H9 (cell line): ENCODE measurements around the gene LAMTOR4. TPM values are rescaled to one million over a fixed set of nuclear protein-coding genes. Genes with fewer than 3 reads are reported as not detected.

ENCODE experiments used
- DNase-seq: peaks from one replicate; pipeline ENCODE4 v3.0.0-alpha.2; 2017
- H2AFZ ChIP-seq: one replicate; pipeline ENCODE4 v1.6.1; 2013; ENCODE audit warnings: mild to moderate bottlenecking, low read length, control low read depth, moderate library complexity
- H2AK5ac ChIP-seq: 2 replicates; pipeline ENCODE4 v1.6.1; 2013; ENCODE audit warnings: low read length, control low read depth, mixed read lengths; ENCODE audit not compliant: insufficient read length
- H2BK120ac ChIP-seq: one replicate; pipeline ENCODE4 v1.6.1; 2013; ENCODE audit warnings: low read depth, mild to moderate bottlenecking, low read length, control low read depth, inconsistent platforms; ENCODE audit not compliant: poor library complexity, severe bottlenecking
- H2BK12ac ChIP-seq: 2 replicates; pipeline ENCODE4 v1.6.1; 2013; ENCODE audit warnings: low read length, control low read depth, mixed read lengths, low read depth; ENCODE audit not compliant: insufficient read length
- H2BK15ac ChIP-seq: 2 replicates; pipeline ENCODE4 v1.6.1; 2013; ENCODE audit warnings: low read depth, low read length, control low read depth
- H2BK20ac ChIP-seq: one replicate; pipeline ENCODE4 v1.6.1; 2013; ENCODE audit warnings: low read depth, mild to moderate bottlenecking, low read length, control low read depth, inconsistent platforms; ENCODE audit not compliant: poor library complexity, severe bottlenecking
- H2BK5ac ChIP-seq: 2 replicates; pipeline ENCODE4 v1.6.1; 2013; ENCODE audit warnings: low read length, control low read depth, mixed read lengths; ENCODE audit not compliant: insufficient read length
- H3K14ac ChIP-seq: 2 replicates; pipeline ENCODE4 v1.6.1; 2013; ENCODE audit warnings: low read length, control low read depth; ENCODE audit not compliant: insufficient read depth
- H3K18ac ChIP-seq: 2 replicates; pipeline ENCODE4 v1.6.1; 2013; ENCODE audit warnings: low read depth, mild to moderate bottlenecking, mixed read lengths, low read length, control low read depth; ENCODE audit not compliant: insufficient read length
- H3K23ac ChIP-seq: 2 replicates; pipeline ENCODE4 v1.6.1; 2013; ENCODE audit warnings: low read length, control low read depth, mixed read lengths, low read depth; ENCODE audit not compliant: insufficient read length
- H3K23me2 ChIP-seq: 2 replicates; pipeline ENCODE4 v1.6.1; 2013; ENCODE audit warnings: low read depth, mild to moderate bottlenecking, mixed read lengths, low read length, control low read depth; ENCODE audit not compliant: insufficient read length, poor library complexity, severe bottlenecking
- H3K27ac ChIP-seq: 2 replicates; pipeline ENCODE4 v1.5.1; 2013; ENCODE audit warnings: low read length, control low read depth, mixed read lengths, low read depth; ENCODE audit not compliant: insufficient read length
- H3K27me3 ChIP-seq: 2 replicates; pipeline ENCODE4 v1.6.1; 2013; ENCODE audit warnings: low read length, control low read depth, inconsistent platforms; ENCODE audit not compliant: insufficient read depth
- H3K4ac ChIP-seq: 2 replicates; pipeline ENCODE4 v1.6.1; 2013; ENCODE audit warnings: low read depth, mild to moderate bottlenecking, control low read depth, inconsistent platforms, low read length, moderate library complexity
- H3K4me1 ChIP-seq: 2 replicates; pipeline ENCODE4 v1.6.1; 2013; ENCODE audit warnings: low read length, control low read depth, inconsistent platforms; ENCODE audit not compliant: insufficient read depth
- H3K4me2 ChIP-seq: 2 replicates; pipeline ENCODE4 v1.6.1; 2013; ENCODE audit warnings: low read length, control low read depth, mixed read lengths; ENCODE audit not compliant: insufficient read length, insufficient read depth
- H3K56ac ChIP-seq: 2 replicates; pipeline ENCODE4 v1.6.1; 2013; ENCODE audit warnings: low read depth, mild to moderate bottlenecking, mixed read lengths, low read length, control low read depth; ENCODE audit not compliant: insufficient read length
- H3K79me1 ChIP-seq: 2 replicates; pipeline ENCODE4 v1.6.1; 2013; ENCODE audit warnings: low read depth, mild to moderate bottlenecking, moderate library complexity, low read length, control low read depth, inconsistent platforms; ENCODE audit not compliant: insufficient read depth, poor library complexity, severe bottlenecking
- H3K79me2 ChIP-seq: 2 replicates; pipeline ENCODE4 v1.6.1; 2013; ENCODE audit warnings: low read length, control low read depth, inconsistent platforms; ENCODE audit not compliant: insufficient read depth
- H3K9ac ChIP-seq: 2 replicates; pipeline ENCODE4 v1.6.1; 2013; ENCODE audit warnings: low read length, control low read depth, mixed read lengths; ENCODE audit not compliant: insufficient read length; ENCODE audit errors: extremely low read depth
- H3K9me3 ChIP-seq: one replicate; pipeline ENCODE4 v1.6.1; 2013; ENCODE audit warnings: low read depth, low read length, inconsistent platforms; ENCODE audit not compliant: control insufficient read depth
- H3T11ph ChIP-seq: one replicate; pipeline ENCODE4 v1.6.1; 2013; ENCODE audit warnings: mild to moderate bottlenecking, low read length, control low read depth, inconsistent platforms
- H4K20me1 ChIP-seq: one replicate; pipeline ENCODE4 v1.6.1; 2013; ENCODE audit not compliant: control insufficient read depth, insufficient read length, insufficient read depth
- H4K5ac ChIP-seq: 2 replicates; pipeline ENCODE4 v1.6.1; 2013; ENCODE audit warnings: low read depth, mild to moderate bottlenecking, mixed read lengths, low read length, control low read depth; ENCODE audit not compliant: insufficient read length
- H4K8ac ChIP-seq: replicated peaks from 2 replicates; pipeline ENCODE4 v1.6.1; 2013; ENCODE audit warnings: low read length, control low read depth, mixed read lengths, low read depth; ENCODE audit not compliant: insufficient read length
- H4K91ac ChIP-seq: 2 replicates; pipeline ENCODE4 v1.6.1; 2013; ENCODE audit warnings: low read depth, mild to moderate bottlenecking, moderate library complexity, mixed read lengths, low read length, control low read depth; ENCODE audit not compliant: insufficient read length
- H3K27ac Mint-ChIP-seq, 3 experiments: 2 replicates in 2 of 3; 3 replicates in 1 of 3; pipeline ENCODE4 v1.8.0; 2020 to 2021; ENCODE audit warnings: mixed read lengths in 3 of 3, mild to moderate bottlenecking in 1 of 3, moderate library complexity in 1 of 3
- H3K27me3 Mint-ChIP-seq: 2 replicates; pipeline ENCODE4 v1.8.0; 2021; ENCODE audit warnings: low read depth, mild to moderate bottlenecking, moderate library complexity, mixed read lengths
- H3K36me3 Mint-ChIP-seq, 3 experiments: 2 replicates in 2 of 3; 3 replicates in 1 of 3; pipeline ENCODE4 v1.8.0; 2020 to 2021; ENCODE audit warnings: low read depth in 3 of 3, mixed read lengths in 3 of 3; ENCODE audit not compliant: insufficient read depth in 1 of 3
- H3K4me1 Mint-ChIP-seq, 2 experiments: 2 replicates each; pipeline ENCODE4 v1.8.0; 2020; ENCODE audit warnings: mixed read lengths in 2 of 2
- H3K4me3 Mint-ChIP-seq, 2 experiments: 2 replicates in 1 of 2; 3 replicates in 1 of 2; pipeline ENCODE4 v1.8.0; 2020 to 2021; ENCODE audit warnings: mild to moderate bottlenecking in 2 of 2, mixed read lengths in 2 of 2, moderate library complexity in 1 of 2
- H3K9me3 Mint-ChIP-seq, 2 experiments: 2 replicates in 1 of 2; 3 replicates in 1 of 2; pipeline ENCODE4 v1.8.0; 2020; ENCODE audit warnings: mild to moderate bottlenecking in 2 of 2, mixed read lengths in 2 of 2, moderate library complexity in 1 of 2
- CTCF ChIP-seq: fragments of 200-600 bp; sonication (generic); conservative IDR thresholded peaks from 3 replicates; pipeline ENCODE4 v1.8.0; 2021; ENCODE audit warnings: antibody characterized with exemption, mild to moderate bottlenecking
- WGBS: extraction: QIAGEN DNeasy Blood & Tissue Kit; methylation state at CpG from one replicate; pipeline ENCODE4 v1.1.7; 2013; ENCODE audit warnings: missing lambda C conversion rate, low lambda C conversion rate, mixed read lengths; ENCODE audit not compliant: insufficient read length; ENCODE audit errors: extremely low coverage; 5-methylcytosine and 5-hydroxymethylcytosine counted together
- total RNA-seq: library from RNA; stranded (reverse); gene quantifications from 2 replicates; pipeline ENCODE4 v1.2.1, GENCODE V29; 2021

The LAMTOR4 gene
- total RNA-seq, 1 experiment from 2014 or later = 179 TPM

DNA sequence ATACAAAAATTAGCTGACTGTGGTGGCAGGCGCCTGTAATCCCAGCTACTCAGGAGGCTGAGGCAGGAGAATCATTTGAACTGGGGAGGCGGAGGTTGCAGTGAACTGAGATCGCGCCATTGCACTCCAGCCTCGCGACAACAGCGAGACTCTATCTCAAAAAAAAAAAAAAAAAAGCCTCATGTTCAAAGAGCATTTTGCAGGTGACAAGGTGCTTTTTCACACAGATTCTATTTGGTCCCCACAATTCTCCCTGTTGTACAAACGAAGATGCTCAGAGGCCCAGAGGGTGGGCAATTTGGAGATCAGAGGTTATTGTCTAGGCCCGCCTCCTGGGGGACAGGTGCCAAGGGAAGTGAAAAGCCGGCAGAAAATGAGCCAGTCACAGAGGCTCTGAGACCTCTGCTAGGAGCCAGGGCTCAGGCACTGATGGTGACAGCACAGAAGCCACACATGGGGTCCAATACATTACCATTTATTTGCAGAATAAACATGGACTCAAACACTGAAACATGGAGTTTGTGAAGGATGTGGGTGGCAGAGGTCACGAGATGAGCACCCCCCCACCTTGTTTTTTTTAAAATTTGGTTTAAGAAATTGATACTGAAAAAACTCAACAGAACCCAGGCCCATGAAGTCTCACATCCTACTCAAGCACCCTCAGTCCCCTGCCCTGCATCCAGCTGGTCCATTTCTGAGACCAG is 20.6 kb downstream of the LAMTOR4 start:
- Histone ChIP-seq H4K8ac (no peak overlapping the region), H3K27me3 (no peaks in the 10 kb centered on the region; the same call in 1 of the 2 replicates), H3K4me2 (peak overlapping the region; percentile 65), H3K4me1 (peaks cover 10% of the 10 kb centered on the region), H3K79me1 (no peaks in the 10 kb centered on the region), H3K4ac (no peak overlapping the region), H3K79me2 (no peaks in the 10 kb centered on the region), H2BK15ac (no peak overlapping the region), H2BK5ac (no peak overlapping the region), H2BK120ac (no peak overlapping the region), H3K27ac (no peak overlapping the region), H2AFZ (no peak overlapping the region), H2AK5ac (no peak overlapping the region), H4K91ac (no peak overlapping the region), H3K18ac (no peak overlapping the region), H3K14ac (no peak overlapping the region), H3T11ph (no peak overlapping the region), H2BK20ac (no peak overlapping the region), H3K9me3 (no peaks in the 10 kb centered on the region), H3K56ac (no peak overlapping the region), H3K23ac (no peak overlapping the region), H3K9ac (no peak overlapping the region), H4K20me1 (no peaks in the 10 kb centered on the region), H4K5ac (no peak overlapping the region), H3K23me2 (peaks cover 11% of the 10 kb centered on the region), H2BK12ac (no peak overlapping the region)
- H3K27me3 Mint-ChIP-seq = peaks cover 32% of the 10 kb centered on the region
- no peak for DNase-seq
- no peak; the same call in 2 of the 3 replicates for TF ChIP-seq CTCF
- peak overlapping the region; percentile 74 to 82 for H3K4me3 Mint-ChIP-seq
- peaks cover 12 to 24% (median 16%) of the 10 kb centered on the region in 3 experiments for H3K36me3 Mint-ChIP-seq
- peaks cover 42 to 53% of the 10 kb centered on the region in 2 experiments for H3K4me1 Mint-ChIP-seq
- H3K9me3 Mint-ChIP-seq = no peaks in the 10 kb centered on the region; a peak in 1 of 5 replicates
- H3K27ac Mint-ChIP-seq = peak overlapping the region in 1 of 3 experiments; percentile 86; a peak in 1 of 7 replicates
- WGBS = no CpG with 5 or more reads among the region's 11 CpGs
